NCI-H1092 (cell line): ENCODE measurements around the gene CRIP2.
A peak's percentile ranks its signal among the peaks of the same experiment; 100 is the strongest.

ENCODE experiments used
- DNase-seq: peaks from one replicate; lab custom pipeline; 2025; lab: John Stamatoyannopoulos, UW

The CRIP2 gene

GRCh38 chr14:105499256-105500035 lies 24.8 kb downstream of the CRIP2 start:
- no peak for DNase-seq

DNA sequence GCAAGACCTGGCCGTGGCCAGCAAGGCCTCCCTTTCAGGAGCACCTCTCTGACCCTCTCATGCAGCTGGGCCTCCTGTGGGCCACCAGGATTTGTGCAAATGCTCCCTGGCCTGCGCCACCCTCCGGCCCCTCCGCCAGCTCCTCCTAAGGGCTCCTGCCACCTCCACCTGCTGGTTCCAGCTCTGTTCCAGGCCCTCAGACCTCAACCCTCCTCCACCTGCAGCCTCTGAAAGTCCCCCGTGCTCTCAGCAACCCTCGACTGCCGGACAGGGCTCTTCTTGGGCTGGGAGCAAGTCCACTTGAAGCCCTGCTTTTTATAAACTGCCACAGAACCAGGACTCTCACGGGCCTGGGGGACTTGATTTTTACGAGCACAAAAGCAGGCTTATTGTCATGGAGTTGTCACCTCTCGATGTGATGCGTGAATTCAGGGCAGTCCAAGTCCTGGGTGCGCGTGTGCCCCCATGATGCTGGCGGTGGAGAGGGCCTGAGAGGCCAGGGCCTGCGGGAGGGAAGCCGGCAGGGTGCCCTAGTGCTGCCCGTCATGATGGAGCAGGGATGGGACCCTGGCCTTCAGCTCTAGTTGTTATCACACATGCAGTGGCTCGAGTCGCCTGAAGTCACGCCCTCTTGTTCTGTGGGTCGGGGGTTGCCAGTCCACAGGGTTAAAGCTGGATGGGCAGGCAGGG lies 25.6 kb downstream of the CRIP2 start:
- DNase-seq, result no peak

DNA sequence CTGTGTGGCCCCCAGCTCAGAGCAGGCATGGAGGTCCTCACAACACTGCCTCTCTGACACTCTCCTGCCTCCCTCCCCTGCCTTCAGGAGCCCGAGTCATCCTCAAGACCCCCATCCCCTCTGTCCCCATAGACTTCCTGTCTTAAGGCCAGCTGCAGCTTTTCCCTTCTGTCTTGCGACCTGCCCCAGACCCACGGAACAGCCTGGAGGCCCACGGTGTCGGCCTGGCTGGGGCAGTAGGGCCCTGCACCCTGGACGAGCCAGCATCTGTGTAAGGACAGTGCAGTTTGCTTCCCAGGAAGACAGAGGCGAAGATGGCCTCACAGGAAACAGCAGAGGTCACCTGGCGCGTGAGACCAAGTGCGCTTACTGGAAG lies 26.1 kb downstream of the CRIP2 start:
- DNase-seq, result no peak

GRCh38 chr14:105501504-105502291 lies 27.1 kb downstream of the CRIP2 start:
- no peak for DNase-seq

DNA sequence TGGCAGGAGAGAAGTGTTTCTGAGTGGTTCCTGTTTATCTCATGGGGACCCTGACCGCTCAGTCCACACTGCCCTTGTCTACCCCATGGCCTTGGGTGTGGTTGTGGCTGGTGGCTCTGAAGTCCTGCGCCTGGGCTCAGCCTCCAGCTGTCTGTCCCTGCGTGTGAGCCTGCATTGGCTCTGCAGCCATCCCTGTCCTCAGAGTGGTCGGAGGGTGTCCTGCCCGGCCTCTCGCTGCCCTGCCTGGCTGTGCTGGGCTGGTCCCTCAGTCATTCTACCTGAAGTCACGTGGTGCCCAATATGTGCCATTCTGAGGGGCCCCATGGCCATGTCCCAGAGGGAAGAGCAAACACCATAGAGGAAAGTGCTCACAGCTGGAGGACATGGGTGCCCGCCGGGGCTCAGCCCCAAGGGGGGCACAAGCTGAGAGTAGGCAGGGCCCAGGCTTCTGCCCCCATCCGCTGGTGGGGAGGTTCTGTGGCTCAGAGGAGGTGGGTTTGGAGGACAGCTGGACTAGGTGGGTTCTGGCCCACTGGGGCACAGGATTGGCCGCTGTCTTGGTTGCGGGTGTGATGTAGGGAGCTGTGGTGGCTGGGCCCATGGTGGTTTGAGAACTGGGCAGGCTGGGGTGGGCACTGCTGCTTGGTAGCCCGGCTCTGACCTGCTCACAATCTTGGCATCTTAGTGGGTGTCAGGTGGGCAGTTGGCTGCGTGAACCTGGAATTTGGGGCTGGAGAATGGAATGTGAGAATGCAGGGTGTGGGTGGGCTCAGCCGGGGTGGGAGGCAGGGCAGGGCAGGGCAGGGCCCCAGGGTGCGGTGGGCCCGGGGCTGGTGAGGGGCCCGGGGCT lies 28.1 kb downstream of the CRIP2 start:
- no peak for DNase-seq

DNA sequence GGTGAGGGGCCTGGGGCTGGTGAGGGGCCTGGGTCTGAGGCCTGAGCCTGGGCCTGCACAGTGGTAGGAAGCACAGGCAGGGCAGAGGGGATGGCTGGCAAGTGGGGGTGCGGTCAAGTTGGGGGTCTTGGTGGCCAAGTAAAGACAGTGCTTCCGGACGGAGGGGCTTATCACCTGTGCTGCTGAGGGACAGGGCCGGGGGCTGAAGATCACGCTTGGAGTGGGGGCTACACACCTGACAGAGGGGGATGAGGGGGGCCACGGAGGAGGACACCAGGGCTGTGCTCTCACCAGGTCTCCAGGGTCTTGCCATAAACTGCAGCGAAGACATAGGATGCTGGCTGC lies 28.6 kb downstream of the CRIP2 start:
- DNase-seq, result no peak

GRCh38 chr14:105503935-105504692 lies 29.5 kb downstream of the CRIP2 start:
- no peak for DNase-seq

GRCh38 chr14:105505101-105505500 lies 30.5 kb downstream of the CRIP2 start:
- DNase-seq, result no peak

DNA sequence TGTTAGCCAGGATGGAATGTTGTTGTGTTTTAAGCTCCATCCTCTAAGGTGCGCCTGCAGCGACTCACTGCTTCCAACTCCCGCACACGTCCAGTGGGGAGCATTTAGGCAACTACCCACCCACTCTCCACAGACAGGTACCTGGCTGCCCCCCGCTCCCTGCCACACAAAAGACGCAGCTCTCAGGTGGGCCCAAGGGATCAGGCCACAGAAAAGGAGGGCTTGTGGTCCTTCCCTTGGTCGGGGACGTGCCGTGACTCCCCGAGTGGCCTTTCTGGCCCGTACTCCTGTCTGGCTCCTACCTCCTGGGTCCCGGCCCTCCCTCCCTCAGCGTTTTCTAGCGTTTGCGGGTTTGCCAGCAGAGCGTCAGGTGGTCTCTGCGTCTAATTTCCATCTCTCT lies 32.6 kb downstream of the CRIP2 start:
- DNase-seq, result no peak

GRCh38 chr14:105508069-105508468 lies 33.4 kb downstream of the CRIP2 start:
- DNase-seq, result no peak

DNA sequence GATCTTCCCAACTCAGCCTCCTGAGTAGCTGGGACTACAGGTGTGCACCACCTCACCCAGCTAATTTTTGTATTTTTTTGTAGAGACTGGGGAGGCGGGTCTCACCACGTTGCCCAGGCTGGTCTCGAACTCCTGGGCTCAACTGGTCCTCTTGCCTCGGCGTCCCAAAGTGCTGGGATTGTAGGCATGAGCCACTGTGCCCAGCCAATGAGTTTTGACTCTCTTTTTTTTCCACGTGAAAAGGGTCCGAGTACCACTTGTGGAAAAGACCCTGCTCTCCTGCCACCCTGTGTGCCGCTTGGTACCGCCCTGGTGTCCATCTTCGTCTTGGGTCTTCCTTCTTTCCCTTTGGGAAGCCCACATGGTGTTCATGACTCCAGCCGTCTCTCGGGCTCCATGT lies 34.0 kb downstream of the CRIP2 start:
- no peak for DNase-seq

DNA sequence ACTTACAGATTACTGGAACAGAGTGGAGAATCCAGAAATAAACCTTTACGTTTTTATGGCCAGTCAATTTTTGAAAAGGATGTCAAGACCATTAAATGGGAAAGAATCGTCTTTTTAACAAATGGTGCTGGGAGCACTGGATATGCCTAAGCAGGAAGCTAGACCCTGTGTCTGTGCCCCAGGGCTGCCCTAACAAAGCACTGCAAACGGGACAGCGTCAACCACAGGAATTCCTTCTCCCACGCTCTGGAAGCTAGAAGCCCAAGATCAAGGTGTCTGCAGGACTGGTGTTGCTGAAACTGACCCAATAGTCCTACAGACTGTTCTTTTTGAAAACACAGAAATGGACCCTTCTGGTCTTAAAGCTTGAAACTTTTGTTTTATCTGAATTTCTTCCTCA lies 42.5 kb downstream of the CRIP2 start:
- no peak for DNase-seq

GRCh38 chr14:105519946-105520698 lies 45.5 kb downstream of the CRIP2 start:
- DNase-seq, result no peak

DNA sequence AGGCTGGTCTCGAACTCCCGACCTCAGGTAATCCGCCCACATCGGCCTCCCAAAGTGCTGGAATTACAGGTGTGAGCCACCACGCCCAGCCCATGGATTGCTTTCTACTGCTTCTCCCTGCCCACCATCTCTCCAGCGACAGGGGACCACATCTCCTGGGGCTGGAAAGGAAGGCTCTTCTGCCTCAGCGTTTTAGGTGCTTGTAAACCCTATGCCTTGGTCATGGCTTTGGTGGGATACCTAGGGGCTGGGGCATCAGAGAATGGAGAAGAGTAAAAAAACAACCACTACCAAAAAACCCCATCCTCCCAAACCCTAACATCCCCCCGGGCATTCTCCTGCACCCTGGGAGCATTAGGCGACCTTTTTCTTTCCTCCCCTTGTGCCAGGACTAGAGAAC lies 50.7 kb downstream of the CRIP2 start:
- DNase-seq, result no peak

- no peak for DNase-seq
Measured at GRCh38 chr14:105525861-105526775, 51.5 kb downstream of the CRIP2 start, which contains the start of gene TMEM121. Gene TMEM121 (plus strand): TSS chr14:105526583. CDS start chr14:105528835, 2,252 bp downstream.

- DNase-seq, result no peak
Measured at GRCh38 chr14:105526776-105527380, 52.3 kb downstream of the CRIP2 start.

DNA sequence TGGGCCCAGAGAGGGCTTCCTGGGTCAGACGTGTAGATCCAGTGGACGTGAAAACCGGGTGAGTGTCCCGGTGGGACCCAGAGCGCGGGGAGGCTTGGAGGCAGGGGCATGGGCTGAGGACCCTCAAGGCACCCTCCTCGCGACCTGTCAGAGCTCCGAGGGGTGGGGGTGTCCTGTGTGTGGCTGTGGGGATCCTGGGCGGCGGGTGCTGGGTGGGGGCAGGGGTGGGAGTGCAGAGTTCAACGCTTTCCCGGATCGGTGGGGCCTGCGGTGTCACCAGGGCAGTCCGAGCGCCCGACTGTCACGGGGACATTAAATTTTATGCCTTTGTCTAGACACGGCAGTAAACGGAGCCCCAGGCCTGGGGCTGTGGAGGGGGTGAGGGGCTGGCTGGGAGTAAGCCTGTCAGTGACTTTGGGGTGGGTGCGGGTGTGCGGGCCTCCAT lies 52.8 kb downstream of the CRIP2 start:
- DNase-seq, result no peak

- DNase-seq, result peak; percentile 54
Measured at GRCh38 chr14:105527826-105528585, 53.4 kb downstream of the CRIP2 start.
